ENCODE data around the gene SEPTIN11. TPM values are rescaled to one million over a fixed set of nuclear protein-coding genes. Genes with fewer than 3 reads are reported as not detected.

SEPTIN11 gene
- total and polyA plus RNA-seq, 2 of the 8 experiments (the other 6 are each of a cell fraction or from before 2014, with no cell fraction given) = 32.2 to 110 TPM

DNA sequence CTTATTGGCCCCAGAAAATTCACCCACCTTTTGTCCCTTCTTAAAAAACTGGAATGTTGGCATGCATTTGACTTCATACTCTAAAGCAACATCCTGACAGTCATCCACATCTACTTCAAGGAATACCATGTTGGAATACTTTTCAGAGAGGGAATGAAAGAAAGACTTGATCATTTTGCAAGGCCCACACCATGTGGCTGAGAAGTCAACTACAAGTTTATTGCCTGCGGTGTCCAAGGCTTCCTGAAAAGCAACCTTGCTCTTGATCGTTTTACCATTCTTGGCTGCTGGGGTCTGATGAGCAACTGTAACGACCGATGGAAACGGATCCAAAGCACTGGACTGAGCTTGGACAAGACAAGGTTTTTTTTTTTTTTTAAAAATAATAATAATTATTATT, 9.3 kb downstream of the SEPTIN11 start:
- H3K79me1 ChIP-seq (ENCODE audit: low read depth, low read length) = peaks cover 3% of the 10 kb centered on the region; the same call in 1 of the 2 replicates
- 86% methylated on average over 5 of the region's 5 CpGs; no CpG with 5 or more reads in 1 of the 2 experiments for WGBS, 2 experiments (ENCODE audit: extremely low coverage in 1 of 2, insufficient coverage in 1 of 2, insufficient read length in 1 of 2, insufficient replicate concordance in 2 of 2, low coverage in 1 of 2, low lambda C conversion rate in 2 of 2, missing lambda C conversion rate in 1 of 2)
- no peak overlapping the region for H2AK5ac ChIP-seq (ENCODE audit: low read depth, low read length)
- H3K27me3 ChIP-seq (replicated peaks in 1 of 4; ENCODE audit: control insufficient read depth in 3 of 4, extremely low read depth in 1 of 4, insufficient read depth in 3 of 4, low read length in 3 of 4) = no peaks in the 10 kb centered on the region
- no peak overlapping the region for H2BK5ac ChIP-seq (ENCODE audit: low read depth, low read length)
- ChIA-PET CTCF (ENCODE audit: partially characterized antibody) (interaction anchor here (1.0 kb wide), 1 partner anchor 652 kb away, joined by 3 read pairs; no protein-coding TSS in a partner anchor), POLR2A (ENCODE audit: partially characterized antibody) (interaction anchor here (1.6 kb wide), 1 partner anchor 9 kb away, joined by 4 read pairs; no protein-coding TSS in a partner anchor)
- FAIRE-seq = no peak
- no peak overlapping the region for H3K14ac ChIP-seq (ENCODE audit: insufficient read length)
- H3K9ac ChIP-seq (replicated peaks in 1 of 4; ENCODE audit: extremely low read depth in 1 of 4, low read depth in 3 of 4, low read length in 3 of 4) = no peak overlapping the region
- H3K23ac ChIP-seq (ENCODE audit: insufficient read length) = no peak overlapping the region
- no peak overlapping the region for H4K91ac ChIP-seq (replicated peaks; ENCODE audit: insufficient read length, low read length)
- H2BK12ac ChIP-seq (ENCODE audit: low read depth, low read length) = no peak overlapping the region
- DNase-seq (ENCODE audit: low read depth in 1 of 2, low spot score in 2 of 2) = no peak
- H3K23me2 ChIP-seq (ENCODE audit: low read depth, low read length) = no peaks in the 10 kb centered on the region
- no peak overlapping the region for H3K18ac ChIP-seq (ENCODE audit: extremely low read depth, low read length)
- no peak overlapping the region for H2BK20ac ChIP-seq (ENCODE audit: low read length)
- H3K9me3 ChIP-seq (ENCODE audit: insufficient read depth in 2 of 2, low read depth in 1 of 2, low read length in 1 of 2) = no peaks in the 10 kb centered on the region
- H4K20me1 ChIP-seq (replicated peaks in 1 of 2; ENCODE audit: control insufficient read depth in 1 of 2, insufficient read depth in 2 of 2, low read length in 2 of 2) = peaks cover 0 to 6% of the 10 kb centered on the region in 2 experiments
- H3K4ac ChIP-seq (replicated peaks; ENCODE audit: insufficient read length, low read depth, low read length) = no peak overlapping the region
- no peak overlapping the region for H2AFZ ChIP-seq (ENCODE audit: low read length)
- H2BK120ac ChIP-seq (replicated peaks; ENCODE audit: low read depth, low read length) = no peak overlapping the region
- H3K27ac ChIP-seq (ENCODE audit: low read depth, low read length) = no peak overlapping the region
- peaks cover 0 to 72% of the 10 kb centered on the region in 2 experiments; a peak in 2 of 4 replicates for H3K79me2 ChIP-seq (ENCODE audit: control insufficient read depth in 1 of 2, insufficient read depth in 2 of 2, low read length in 2 of 2)
- H4K5ac ChIP-seq (ENCODE audit: insufficient read length, low read depth, low read length) = no peak overlapping the region
- no peak overlapping the region for H3K4me3 ChIP-seq (ENCODE audit: extremely low read depth in 1 of 4, insufficient read depth in 2 of 4, low read depth in 3 of 4, low read length in 4 of 4)
- H4K8ac ChIP-seq (ENCODE audit: extremely low read depth, insufficient read depth, low read length) = no peak overlapping the region
- H2BK15ac ChIP-seq (ENCODE audit: low read length) = no peak overlapping the region
- no peaks in the 10 kb centered on the region for H3K36me3 ChIP-seq (ENCODE audit: control insufficient read depth in 2 of 4, insufficient read depth in 4 of 4, low read length in 3 of 4)
- H3K4me2 ChIP-seq (ENCODE audit: insufficient read depth in 1 of 2, low read depth in 2 of 2, low read length in 2 of 2) = no peak overlapping the region
- peaks cover 0 to 3% (median 0%) of the 10 kb centered on the region in 4 experiments; a peak in 1 of 7 replicates for H3K4me1 ChIP-seq (replicated peaks in 1 of 4; ENCODE audit: control insufficient read depth in 3 of 4, insufficient read depth in 4 of 4, low read length in 3 of 4)
- no peak overlapping the region for H3K56ac ChIP-seq (replicated peaks; ENCODE audit: insufficient read length, low read depth, low read length)
- TF ChIP-seq SP1 (IDR thresholded peaks at IDR 0.05; ENCODE audit: low read depth, low read length) (no peak), JUND (IDR thresholded peaks at IDR 0.05; ENCODE audit: low read length) (no peak), SIX5 (IDR thresholded peaks at IDR 0.05; ENCODE audit: low read depth, low read length) (no peak), SIRT6 (IDR thresholded peaks at IDR 0.05; ENCODE audit: low read length) (no peak), ASH2L (IDR thresholded peaks at IDR 0.05; ENCODE audit: low read length) (no peak), JUN (IDR thresholded peaks at IDR 0.05; ENCODE audit: low read depth, low read length) (no peak), PHF8 (conservative IDR thresholded peaks at IDR 0.05; ENCODE audit: low read depth, low read length) (no peak), RXRA (IDR thresholded peaks at IDR 0.05; ENCODE audit: insufficient read depth, low read depth, low read length) (no peak)
- TF ChIP-seq, protein P1, sequence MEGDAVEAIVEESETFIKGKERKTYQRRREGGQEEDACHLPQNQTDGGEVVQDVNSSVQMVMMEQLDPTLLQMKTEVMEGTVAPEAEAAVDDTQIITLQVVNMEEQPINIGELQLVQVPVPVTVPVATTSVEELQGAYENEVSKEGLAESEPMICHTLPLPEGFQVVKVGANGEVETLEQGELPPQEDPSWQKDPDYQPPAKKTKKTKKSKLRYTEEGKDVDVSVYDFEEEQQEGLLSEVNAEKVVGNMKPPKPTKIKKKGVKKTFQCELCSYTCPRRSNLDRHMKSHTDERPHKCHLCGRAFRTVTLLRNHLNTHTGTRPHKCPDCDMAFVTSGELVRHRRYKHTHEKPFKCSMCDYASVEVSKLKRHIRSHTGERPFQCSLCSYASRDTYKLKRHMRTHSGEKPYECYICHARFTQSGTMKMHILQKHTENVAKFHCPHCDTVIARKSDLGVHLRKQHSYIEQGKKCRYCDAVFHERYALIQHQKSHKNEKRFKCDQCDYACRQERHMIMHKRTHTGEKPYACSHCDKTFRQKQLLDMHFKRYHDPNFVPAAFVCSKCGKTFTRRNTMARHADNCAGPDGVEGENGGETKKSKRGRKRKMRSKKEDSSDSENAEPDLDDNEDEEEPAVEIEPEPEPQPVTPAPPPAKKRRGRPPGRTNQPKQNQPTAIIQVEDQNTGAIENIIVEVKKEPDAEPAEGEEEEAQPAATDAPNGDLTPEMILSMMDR (IDR thresholded peaks at IDR 0.05; ENCODE audit: control extremely low read depth in 1 of 3, insufficient read depth in 1 of 3, low read depth in 1 of 3, low read length in 3 of 3) = no peak
- TF ChIP-seq, protein P2, sequence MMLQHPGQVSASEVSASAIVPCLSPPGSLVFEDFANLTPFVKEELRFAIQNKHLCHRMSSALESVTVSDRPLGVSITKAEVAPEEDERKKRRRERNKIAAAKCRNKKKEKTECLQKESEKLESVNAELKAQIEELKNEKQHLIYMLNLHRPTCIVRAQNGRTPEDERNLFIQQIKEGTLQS (IDR thresholded peaks at IDR 0.05; ENCODE audit: insufficient read depth, low read depth, low read length) = no peak
- TF ChIP-seq, protein P3, sequence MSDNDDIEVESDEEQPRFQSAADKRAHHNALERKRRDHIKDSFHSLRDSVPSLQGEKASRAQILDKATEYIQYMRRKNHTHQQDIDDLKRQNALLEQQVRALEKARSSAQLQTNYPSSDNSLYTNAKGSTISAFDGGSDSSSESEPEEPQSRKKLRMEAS (IDR thresholded peaks at IDR 0.05) = no peak
